WTC11 (cell line): ENCODE results near the gene TMEM234. TPM values are rescaled to one million over a fixed set of nuclear protein-coding genes. Genes with fewer than 3 reads are reported as not detected.

Source experiments
- E2F1 ChIP-seq: sonication (generic); formaldehyde crosslinking; IDR thresholded peaks from 2 replicates; pipeline ENCODE4 v1.8.0; 2022; ENCODE audit warnings: mild to moderate bottlenecking, missing genetic modification reagents
- FOXP1 ChIP-seq: sonication (generic); formaldehyde crosslinking; IDR thresholded peaks from 2 replicates; pipeline ENCODE4 v1.8.0; 2022; ENCODE audit warnings: missing genetic modification reagents, mild to moderate bottlenecking, moderate library complexity, borderline replicate concordance
- FOXP4 ChIP-seq: sonication (generic); formaldehyde crosslinking; IDR thresholded peaks from 2 replicates; pipeline ENCODE4 v1.8.0; 2022; ENCODE audit warnings: mild to moderate bottlenecking, missing genetic modification reagents
- GTF2I ChIP-seq: fragments of 250-450 bp; sonication (Bioruptor Pico); conservative IDR thresholded peaks from 2 replicates; pipeline ENCODE4 v1.4.0; 2021; ENCODE audit warnings: mild to moderate bottlenecking
- NFYB ChIP-seq: sonication (generic); formaldehyde crosslinking; conservative IDR thresholded peaks from 2 replicates; pipeline ENCODE4 v1.8.0; 2022; ENCODE audit warnings: low read depth, missing genetic modification reagents
- NR1H2 ChIP-seq: sonication (generic); formaldehyde crosslinking; IDR thresholded peaks from 2 replicates; pipeline ENCODE4 v1.9.0; 2021; ENCODE audit warnings: mild to moderate bottlenecking, moderate library complexity, missing genetic modification reagents
- PRDM15 ChIP-seq: sonication (generic); formaldehyde crosslinking; IDR thresholded peaks from 2 replicates; pipeline ENCODE4 v1.8.0; 2022; ENCODE audit warnings: missing genetic modification reagents
- SMAD4 ChIP-seq: sonication (generic); formaldehyde crosslinking; IDR thresholded peaks from 2 replicates; pipeline ENCODE4 v1.8.0; 2022; ENCODE audit warnings: mild to moderate bottlenecking, missing genetic modification reagents
- USF2 ChIP-seq: sonication (generic); formaldehyde crosslinking; IDR thresholded peaks from 2 replicates; pipeline ENCODE4 v1.8.1; 2023; ENCODE audit warnings: mild to moderate bottlenecking, missing genetic modification reagents, moderate library complexity
- ZNF317 ChIP-seq: sonication (generic); formaldehyde crosslinking; IDR thresholded peaks from 2 replicates; pipeline ENCODE4 v1.8.1; 2023; ENCODE audit warnings: low read depth, mild to moderate bottlenecking, moderate library complexity, missing genetic modification reagents, borderline replicate concordance
- total RNA-seq: library from RNA; stranded (reverse); gene quantifications from 3 replicates; pipeline ENCODE4 v1.2.3, GENCODE V29; 2021
- TF ChIP-seq, protein P1 (sequence below): fragments of 250-450 bp; sonication (Bioruptor Pico); IDR thresholded peaks from 2 replicates; pipeline ENCODE4 v1.9.0; 2021; ENCODE audit warnings: mild to moderate bottlenecking, borderline replicate concordance
- TF ChIP-seq, protein P2 (sequence below): sonication (generic); formaldehyde crosslinking; IDR thresholded peaks from 2 replicates; pipeline ENCODE4 v1.8.0; 2023; ENCODE audit warnings: missing genetic modification reagents
- TF ChIP-seq, protein P3 (sequence below): fragments of 200-600 bp; IDR thresholded peaks from 2 replicates; pipeline ENCODE4 v1.8.0; 2022; ENCODE audit warnings: antibody characterized with exemption
- TF ChIP-seq, protein P4 (sequence below): sonication (generic); formaldehyde crosslinking; IDR thresholded peaks from 2 replicates; pipeline ENCODE4 v1.8.1; 2022; ENCODE audit warnings: mild to moderate bottlenecking, missing genetic modification reagents, moderate library complexity, borderline replicate concordance

TMEM234 gene
- total RNA-seq, 1 experiment from 2014 or later: 11.9 TPM

- TF ChIP-seq PRDM15 (CRISPR knock-in tag) (no peak), NFYB (CRISPR knock-in tag) (peak; percentile 81), USF2 (CRISPR knock-in tag) (peak; percentile 74), FOXP1 (CRISPR knock-in tag) (peak; percentile 95; the same call in 1 of the 2 replicates), GTF2I (CRISPR knock-in tag) (no peak), FOXP4 (CRISPR knock-in tag) (peak; percentile 92; the same call in 1 of the 2 replicates), NR1H2 (CRISPR knock-in tag) (0 out of 2 replicates have a peak, but pooled peaks have one; percentile 14), SMAD4 (CRISPR knock-in tag) (no peak), ZNF317 (CRISPR knock-in tag) (no peak), E2F1 (CRISPR knock-in tag) (no peak)
- TF ChIP-seq, protein P1, sequence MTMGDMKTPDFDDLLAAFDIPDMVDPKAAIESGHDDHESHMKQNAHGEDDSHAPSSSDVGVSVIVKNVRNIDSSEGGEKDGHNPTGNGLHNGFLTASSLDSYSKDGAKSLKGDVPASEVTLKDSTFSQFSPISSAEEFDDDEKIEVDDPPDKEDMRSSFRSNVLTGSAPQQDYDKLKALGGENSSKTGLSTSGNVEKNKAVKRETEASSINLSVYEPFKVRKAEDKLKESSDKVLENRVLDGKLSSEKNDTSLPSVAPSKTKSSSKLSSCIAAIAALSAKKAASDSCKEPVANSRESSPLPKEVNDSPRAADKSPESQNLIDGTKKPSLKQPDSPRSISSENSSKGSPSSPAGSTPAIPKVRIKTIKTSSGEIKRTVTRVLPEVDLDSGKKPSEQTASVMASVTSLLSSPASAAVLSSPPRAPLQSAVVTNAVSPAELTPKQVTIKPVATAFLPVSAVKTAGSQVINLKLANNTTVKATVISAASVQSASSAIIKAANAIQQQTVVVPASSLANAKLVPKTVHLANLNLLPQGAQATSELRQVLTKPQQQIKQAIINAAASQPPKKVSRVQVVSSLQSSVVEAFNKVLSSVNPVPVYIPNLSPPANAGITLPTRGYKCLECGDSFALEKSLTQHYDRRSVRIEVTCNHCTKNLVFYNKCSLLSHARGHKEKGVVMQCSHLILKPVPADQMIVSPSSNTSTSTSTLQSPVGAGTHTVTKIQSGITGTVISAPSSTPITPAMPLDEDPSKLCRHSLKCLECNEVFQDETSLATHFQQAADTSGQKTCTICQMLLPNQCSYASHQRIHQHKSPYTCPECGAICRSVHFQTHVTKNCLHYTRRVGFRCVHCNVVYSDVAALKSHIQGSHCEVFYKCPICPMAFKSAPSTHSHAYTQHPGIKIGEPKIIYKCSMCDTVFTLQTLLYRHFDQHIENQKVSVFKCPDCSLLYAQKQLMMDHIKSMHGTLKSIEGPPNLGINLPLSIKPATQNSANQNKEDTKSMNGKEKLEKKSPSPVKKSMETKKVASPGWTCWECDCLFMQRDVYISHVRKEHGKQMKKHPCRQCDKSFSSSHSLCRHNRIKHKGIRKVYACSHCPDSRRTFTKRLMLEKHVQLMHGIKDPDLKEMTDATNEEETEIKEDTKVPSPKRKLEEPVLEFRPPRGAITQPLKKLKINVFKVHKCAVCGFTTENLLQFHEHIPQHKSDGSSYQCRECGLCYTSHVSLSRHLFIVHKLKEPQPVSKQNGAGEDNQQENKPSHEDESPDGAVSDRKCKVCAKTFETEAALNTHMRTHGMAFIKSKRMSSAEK (CRISPR knock-in tag): peak; percentile 89
- TF ChIP-seq, protein P2, sequence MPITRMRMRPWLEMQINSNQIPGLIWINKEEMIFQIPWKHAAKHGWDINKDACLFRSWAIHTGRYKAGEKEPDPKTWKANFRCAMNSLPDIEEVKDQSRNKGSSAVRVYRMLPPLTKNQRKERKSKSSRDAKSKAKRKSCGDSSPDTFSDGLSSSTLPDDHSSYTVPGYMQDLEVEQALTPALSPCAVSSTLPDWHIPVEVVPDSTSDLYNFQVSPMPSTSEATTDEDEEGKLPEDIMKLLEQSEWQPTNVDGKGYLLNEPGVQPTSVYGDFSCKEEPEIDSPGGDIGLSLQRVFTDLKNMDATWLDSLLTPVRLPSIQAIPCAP (CRISPR knock-in tag): no peak
- TF ChIP-seq, protein P3, sequence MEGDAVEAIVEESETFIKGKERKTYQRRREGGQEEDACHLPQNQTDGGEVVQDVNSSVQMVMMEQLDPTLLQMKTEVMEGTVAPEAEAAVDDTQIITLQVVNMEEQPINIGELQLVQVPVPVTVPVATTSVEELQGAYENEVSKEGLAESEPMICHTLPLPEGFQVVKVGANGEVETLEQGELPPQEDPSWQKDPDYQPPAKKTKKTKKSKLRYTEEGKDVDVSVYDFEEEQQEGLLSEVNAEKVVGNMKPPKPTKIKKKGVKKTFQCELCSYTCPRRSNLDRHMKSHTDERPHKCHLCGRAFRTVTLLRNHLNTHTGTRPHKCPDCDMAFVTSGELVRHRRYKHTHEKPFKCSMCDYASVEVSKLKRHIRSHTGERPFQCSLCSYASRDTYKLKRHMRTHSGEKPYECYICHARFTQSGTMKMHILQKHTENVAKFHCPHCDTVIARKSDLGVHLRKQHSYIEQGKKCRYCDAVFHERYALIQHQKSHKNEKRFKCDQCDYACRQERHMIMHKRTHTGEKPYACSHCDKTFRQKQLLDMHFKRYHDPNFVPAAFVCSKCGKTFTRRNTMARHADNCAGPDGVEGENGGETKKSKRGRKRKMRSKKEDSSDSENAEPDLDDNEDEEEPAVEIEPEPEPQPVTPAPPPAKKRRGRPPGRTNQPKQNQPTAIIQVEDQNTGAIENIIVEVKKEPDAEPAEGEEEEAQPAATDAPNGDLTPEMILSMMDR: no peak
- TF ChIP-seq, protein P4, sequence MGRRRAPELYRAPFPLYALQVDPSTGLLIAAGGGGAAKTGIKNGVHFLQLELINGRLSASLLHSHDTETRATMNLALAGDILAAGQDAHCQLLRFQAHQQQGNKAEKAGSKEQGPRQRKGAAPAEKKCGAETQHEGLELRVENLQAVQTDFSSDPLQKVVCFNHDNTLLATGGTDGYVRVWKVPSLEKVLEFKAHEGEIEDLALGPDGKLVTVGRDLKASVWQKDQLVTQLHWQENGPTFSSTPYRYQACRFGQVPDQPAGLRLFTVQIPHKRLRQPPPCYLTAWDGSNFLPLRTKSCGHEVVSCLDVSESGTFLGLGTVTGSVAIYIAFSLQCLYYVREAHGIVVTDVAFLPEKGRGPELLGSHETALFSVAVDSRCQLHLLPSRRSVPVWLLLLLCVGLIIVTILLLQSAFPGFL (CRISPR knock-in tag): no peak
Observed at GRCh38 chr1:32179443-32180185, 42.5 kb downstream of the TMEM234 start, which contains the start of gene TXLNA (continued).
